ACC112 (cell line): ENCODE measurements around the gene POLR2H.

Experiments
- H2AFZ ChIP-seq: fragments of 200-600 bp; sonication (generic); one replicate; pipeline ENCODE4 v1.6.0; 2017; ENCODE audit warnings: antibody characterized with exemption, low read length; ENCODE audit not compliant: unreplicated experiment
- H3K27ac ChIP-seq: fragments of 200-600 bp; sonication (generic); 2 replicates; pipeline ENCODE4 v1.5.1; 2014; ENCODE audit warnings: low read depth, mild to moderate bottlenecking, antibody characterized with exemption, low read length, moderate library complexity
- H3K27me3 ChIP-seq: fragments of 200-600 bp; sonication (generic); 2 replicates; pipeline ENCODE4 v1.6.1; 2014; ENCODE audit warnings: mild to moderate bottlenecking, antibody characterized with exemption, low read length, moderate library complexity, mixed read lengths; ENCODE audit not compliant: insufficient read depth
- H3K36me3 ChIP-seq: fragments of 200-600 bp; sonication (generic); 2 replicates; pipeline ENCODE4 v1.6.1; 2016; ENCODE audit warnings: mild to moderate bottlenecking, antibody characterized with exemption, low read length, moderate library complexity, mixed read lengths; ENCODE audit not compliant: insufficient read depth
- H3K4me1 ChIP-seq: fragments of 200-600 bp; sonication (generic); one replicate; pipeline ENCODE4 v1.6.1; 2016; ENCODE audit warnings: low read length, mixed read lengths; ENCODE audit not compliant: insufficient read depth, unreplicated experiment, control insufficient read depth
- H3K4me3 ChIP-seq: fragments of 200-600 bp; sonication (generic); 2 replicates; pipeline ENCODE4 v1.5.1; 2014; ENCODE audit warnings: mild to moderate bottlenecking, low read depth, low read length
- H3K79me2 ChIP-seq: fragments of 200-600 bp; sonication (generic); one replicate; pipeline ENCODE4 v1.6.0; 2016; ENCODE audit warnings: low read length; ENCODE audit not compliant: control insufficient read depth, unreplicated experiment, insufficient read depth

The POLR2H gene

DNA sequence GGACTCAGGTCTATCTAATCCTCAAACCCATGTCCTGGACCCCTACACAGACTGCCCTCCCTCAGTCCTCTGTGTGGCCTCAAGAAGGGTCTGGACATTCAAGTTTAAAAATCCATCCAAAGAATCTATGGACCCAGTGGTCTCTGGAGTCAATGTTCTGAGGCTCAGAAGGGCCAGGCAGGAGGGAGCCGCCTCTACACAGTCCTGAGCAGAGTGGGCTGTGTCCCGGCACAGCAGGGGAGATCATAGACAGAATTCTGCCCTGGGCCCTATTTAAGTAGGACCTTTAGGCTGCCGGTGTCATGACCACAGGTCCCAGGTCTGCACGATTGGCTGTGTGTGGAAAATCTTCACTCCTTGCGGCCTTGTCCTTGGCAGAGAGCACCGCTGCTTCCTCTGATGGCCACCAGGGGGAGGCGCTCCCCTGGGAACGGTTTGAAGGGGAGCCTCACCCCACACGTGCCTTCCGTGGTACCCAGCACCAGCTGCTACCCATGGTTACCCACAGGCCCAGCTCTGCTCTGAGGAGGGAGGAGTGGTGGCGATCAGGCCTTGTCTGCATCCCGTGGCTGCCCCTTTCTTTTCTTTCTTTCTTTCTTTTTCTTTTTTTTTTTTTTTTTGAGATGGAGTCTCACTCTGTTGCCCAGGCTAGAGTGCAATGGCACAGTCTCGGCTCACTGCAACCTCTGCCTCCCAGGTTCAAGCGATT lies 56.3 kb downstream of the POLR2H start:
- Histone ChIP-seq H3K27me3 (peaks cover 2% of the 10 kb centered on the region; the same call in 1 of the 2 replicates), H3K4me1 (no peaks in the 10 kb centered on the region), H3K4me3 (no peak overlapping the region), H3K79me2 (no peaks in the 10 kb centered on the region), H3K36me3 (no peaks in the 10 kb centered on the region), H3K27ac (no peak overlapping the region), H2AFZ (no peak overlapping the region)
